Activated naive CD4-positive, alpha-beta T cell treated with anti-CD3 and anti-CD28 coated beads, Interleukin-2, amount 10 ng/mL, durations not matched to agents 7 days and 5 days (primary cell): ENCODE data around the gene JARID2.

Experiments used
- CTCF ChIA-PET: fragments of 350-600 bp; sonication (Branson Sonifier 250); formaldehyde crosslinking; loops from one replicate; lab custom pipeline; 2021; ENCODE audit warnings: antibody characterized with exemption; lab: Charles Lee
- DNase-seq: peaks from one replicate; pipeline ENCODE4 v3.0.0-alpha.2; 2020
- H3K27ac Mint-ChIP-seq: one replicate; pipeline ENCODE4 v1.8.0; 2021; ENCODE audit warnings: mild to moderate bottlenecking, moderate library complexity, mixed read lengths
- H3K27me3 Mint-ChIP-seq: one replicate; pipeline ENCODE4 v1.8.0; 2021; ENCODE audit warnings: mild to moderate bottlenecking, mixed read lengths
- H3K36me3 Mint-ChIP-seq: one replicate; pipeline ENCODE4 v1.8.0; 2021; ENCODE audit warnings: mixed read lengths
- H3K4me1 Mint-ChIP-seq: one replicate; pipeline ENCODE4 v1.8.0; 2021; ENCODE audit warnings: mixed read lengths
- H3K4me3 Mint-ChIP-seq: one replicate; pipeline ENCODE4 v1.8.0; 2021; ENCODE audit warnings: mild to moderate bottlenecking, moderate library complexity, mixed read lengths
- H3K9me3 Mint-ChIP-seq: one replicate; pipeline ENCODE4 v1.8.0; 2021; ENCODE audit warnings: mixed read lengths

Gene JARID2

DNA sequence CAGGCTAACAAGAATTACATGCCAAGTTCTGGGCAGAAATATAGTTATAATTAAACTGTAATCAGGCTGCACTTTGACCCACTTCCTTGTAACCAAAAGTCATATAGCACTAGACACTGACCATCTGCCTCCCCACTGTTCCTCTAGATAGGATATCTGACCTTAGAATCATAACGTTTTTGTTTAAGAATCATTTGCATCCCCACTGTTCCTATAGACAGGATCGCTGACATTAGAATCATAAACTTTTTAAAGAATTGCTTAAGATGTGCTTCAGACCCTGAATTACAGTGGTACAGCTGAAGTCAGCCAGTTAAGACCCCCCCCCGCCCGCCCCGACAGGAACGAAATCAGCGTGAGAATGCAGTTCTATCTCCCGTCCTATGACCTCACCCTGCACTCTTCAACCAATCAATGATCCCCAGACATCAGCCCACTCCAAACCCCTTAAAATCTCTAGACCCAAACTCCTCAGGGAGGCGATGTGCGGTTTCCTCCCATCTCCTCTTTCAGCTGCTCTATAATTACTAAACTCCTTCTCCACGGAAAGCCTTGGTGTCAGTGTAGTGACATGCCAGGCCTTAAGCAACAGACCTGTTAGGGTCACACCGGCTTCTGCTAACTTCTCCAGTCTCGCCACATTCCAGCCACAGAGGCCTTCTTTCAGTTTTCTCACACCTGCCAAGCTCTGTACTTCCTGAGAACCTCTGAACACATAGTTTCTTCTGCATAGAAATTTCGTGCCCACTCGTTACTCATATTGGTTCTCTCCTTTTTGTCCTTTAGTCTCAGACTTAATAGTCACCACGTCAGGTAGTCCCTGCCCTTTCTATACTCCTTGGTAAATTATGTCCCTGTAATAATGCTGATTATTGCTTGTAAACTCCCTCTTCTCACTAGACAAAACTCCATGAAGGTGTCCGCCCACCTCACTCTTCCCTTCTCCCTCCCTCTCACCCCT is 323.4 kb downstream of the JARID2 start:
- Mint-ChIP-seq H3K27ac (no peak overlapping the region), H3K9me3 (no peaks in the 10 kb centered on the region), H3K4me3 (no peak overlapping the region), H3K27me3 (no peaks in the 10 kb centered on the region), H3K4me1 (no peaks in the 10 kb centered on the region), H3K36me3 (peaks cover 3% of the 10 kb centered on the region)
- CTCF ChIA-PET = no interaction called here
- no peak for DNase-seq

DNA sequence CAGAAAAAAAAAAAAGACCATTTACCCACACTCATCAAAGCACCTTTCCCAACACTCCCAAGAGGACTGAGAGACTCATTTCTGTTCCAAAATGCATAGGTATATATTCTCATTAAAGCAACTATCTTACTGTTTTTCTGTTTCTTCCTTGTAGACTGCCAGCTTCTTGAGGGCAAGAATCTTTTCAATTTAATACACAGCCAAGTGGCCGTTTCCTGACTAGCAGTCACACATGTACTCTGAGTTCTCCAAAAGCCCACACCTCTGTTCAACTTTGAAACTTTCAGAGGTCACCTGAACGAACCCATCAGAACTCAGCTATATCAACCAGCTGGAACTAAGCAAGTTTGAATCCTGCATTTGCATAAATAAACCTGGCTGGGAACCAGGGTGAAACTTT is 324.3 kb downstream of the JARID2 start:
- Mint-ChIP-seq H3K27ac (no peak overlapping the region), H3K4me3 (no peak overlapping the region), H3K27me3 (no peaks in the 10 kb centered on the region), H3K4me1 (no peaks in the 10 kb centered on the region), H3K36me3 (peaks cover 3% of the 10 kb centered on the region), H3K9me3 (no peaks in the 10 kb centered on the region)
- CTCF ChIA-PET = no interaction called here
- no peak for DNase-seq
